HEK293 (cell line): ENCODE measurements around the gene GEMIN7.

Experiments
- CTCF ChIA-PET: fragments of 350-600 bp; formaldehyde crosslinking; extraction: SDS; loops from one replicate; lab custom pipeline; 2021; ENCODE audit warnings: antibody characterized with exemption; lab: Yijun Ruan, JAX
- POLR2A ChIA-PET: fragments of 300-600 bp; formaldehyde crosslinking; extraction: SDS; loops from one replicate; lab custom pipeline; 2020; ENCODE audit warnings: antibody characterized with exemption, inconsistent platforms; lab: Yijun Ruan, JAX
- H3K27ac ChIP-seq: fragments of 200-500 bp; sonication (Bioruptor generic); 2 replicates; pipeline ENCODE4 v1.5.1; 2014; ENCODE audit warnings: low read depth, low read length, control low read depth, inconsistent platforms; ENCODE audit errors: extremely low read depth
- H3K36me3 ChIP-seq, 2 experiments: fragments of 200-500 bp in 1 of 2; sonication (Bioruptor generic) in 1 of 2; 1 replicate in 1 of 2; 2 replicates in 1 of 2; pipeline ENCODE4 v1.5.1; 2014 to 2017; ENCODE audit warnings: inconsistent platforms in 2 of 2, low read length in 2 of 2; ENCODE audit not compliant: control insufficient read depth in 2 of 2, insufficient read depth in 1 of 2
- H3K4me1 ChIP-seq: fragments of 200-500 bp; sonication (Bioruptor generic); 2 replicates; pipeline ENCODE4 v1.5.1; 2014; ENCODE audit warnings: mild to moderate bottlenecking, low read length, inconsistent platforms; ENCODE audit not compliant: control insufficient read depth, insufficient read depth
- H3K4me3 ChIP-seq: 2 replicates; pipeline ENCODE4 v1.5.1; 2011; ENCODE audit warnings: low read depth, mild to moderate bottlenecking, control low read depth, low read length, moderate library complexity
- H3K9me3 ChIP-seq: fragments of 200-500 bp; sonication (Bioruptor generic); 2 replicates; pipeline ENCODE4 v1.5.1; 2014; ENCODE audit warnings: low read depth, low read length, inconsistent platforms; ENCODE audit not compliant: control insufficient read depth, insufficient read depth
- GLI4 ChIP-seq: fragments of 450-650 bp; formaldehyde crosslinking; IDR thresholded peaks from 2 replicates; pipeline ENCODE4 v1.5.1; 2016; ENCODE audit warnings: missing biosample characterization, missing genetic modification characterization
- GLIS1 ChIP-seq: fragments of 450-650 bp; formaldehyde crosslinking; IDR thresholded peaks from 2 replicates; pipeline ENCODE4 v1.5.1; 2016; ENCODE audit warnings: missing biosample characterization, missing genetic modification characterization
- SP3 ChIP-seq: fragments of 450-650 bp; formaldehyde crosslinking; IDR thresholded peaks from 2 replicates; pipeline ENCODE4 v1.5.1; 2016; ENCODE audit warnings: missing biosample characterization, missing genetic modification characterization
- TRIM28 ChIP-seq: IDR thresholded peaks from 2 replicates; pipeline ENCODE4 v1.6.1; 2011; ENCODE audit warnings: low read length, control low read depth, borderline replicate concordance
- YY2 ChIP-seq: fragments of 450-650 bp; formaldehyde crosslinking; IDR thresholded peaks from 2 replicates; pipeline ENCODE4 v1.5.1; 2016; ENCODE audit warnings: missing biosample characterization, missing genetic modification characterization
- ZIC2 ChIP-seq: fragments of 450-650 bp; formaldehyde crosslinking; IDR thresholded peaks from 2 replicates; pipeline ENCODE4 v1.5.1; 2016; ENCODE audit warnings: missing biosample characterization, missing genetic modification characterization
- ZNF10 ChIP-seq: fragments of 450-650 bp; formaldehyde crosslinking; IDR thresholded peaks from 2 replicates; pipeline ENCODE4 v1.5.1; 2017; ENCODE audit warnings: missing biosample characterization, missing genetic modification characterization
- ZNF146 ChIP-seq: fragments of 450-650 bp; formaldehyde crosslinking; IDR thresholded peaks from 2 replicates; pipeline ENCODE4 v1.5.1; 2016; ENCODE audit warnings: missing biosample characterization, missing genetic modification characterization
- ZNF658 ChIP-seq: fragments of 450-650 bp; formaldehyde crosslinking; IDR thresholded peaks from 2 replicates; pipeline ENCODE4; 2016; ENCODE audit warnings: missing biosample characterization, missing genetic modification characterization
- ZNF785 ChIP-seq: fragments of 450-650 bp; formaldehyde crosslinking; IDR thresholded peaks from 2 replicates; pipeline ENCODE4 v1.5.1; 2016; ENCODE audit warnings: missing biosample characterization, missing genetic modification characterization
- ZNF830 ChIP-seq: fragments of 450-650 bp; IDR thresholded peaks from 2 replicates; pipeline ENCODE4 v1.5.0; 2018; ENCODE audit warnings: missing biosample characterization, missing genetic modification characterization, low read depth, mild to moderate bottlenecking, moderate library complexity
- ZSCAN16 ChIP-seq: fragments of 450-650 bp; formaldehyde crosslinking; IDR thresholded peaks from 2 replicates; pipeline ENCODE4 v1.5.1; 2016; ENCODE audit warnings: missing biosample characterization, missing genetic modification characterization
- TF ChIP-seq, protein P1 (sequence below): fragments of 450-650 bp; formaldehyde crosslinking; IDR thresholded peaks from 2 replicates; pipeline ENCODE4 v1.5.1; 2016; ENCODE audit warnings: missing biosample characterization, missing genetic modification characterization
- TF ChIP-seq, protein P2 (sequence below): fragments of 450-650 bp; formaldehyde crosslinking; conservative IDR thresholded peaks from 2 replicates; pipeline ENCODE4 v1.5.1; 2016; ENCODE audit warnings: low read depth, missing biosample characterization, missing genetic modification characterization
- TF ChIP-seq, protein P3 (sequence below): fragments of 450-650 bp; formaldehyde crosslinking; IDR thresholded peaks from 2 replicates; pipeline ENCODE4 v1.5.1; 2016; ENCODE audit warnings: missing biosample characterization, missing genetic modification characterization
- TF ChIP-seq, protein P4 (sequence below): fragments of 450-650 bp; IDR thresholded peaks from 2 replicates; pipeline ENCODE4 v1.5.1; 2018; ENCODE audit warnings: missing biosample characterization, missing genetic modification characterization
- TF ChIP-seq, protein P5 (sequence below): fragments of 450-650 bp; formaldehyde crosslinking; IDR thresholded peaks from 2 replicates; pipeline ENCODE4 v1.5.0; 2017; ENCODE audit warnings: missing biosample characterization, missing genetic modification characterization, borderline replicate concordance

Gene GEMIN7

DNA sequence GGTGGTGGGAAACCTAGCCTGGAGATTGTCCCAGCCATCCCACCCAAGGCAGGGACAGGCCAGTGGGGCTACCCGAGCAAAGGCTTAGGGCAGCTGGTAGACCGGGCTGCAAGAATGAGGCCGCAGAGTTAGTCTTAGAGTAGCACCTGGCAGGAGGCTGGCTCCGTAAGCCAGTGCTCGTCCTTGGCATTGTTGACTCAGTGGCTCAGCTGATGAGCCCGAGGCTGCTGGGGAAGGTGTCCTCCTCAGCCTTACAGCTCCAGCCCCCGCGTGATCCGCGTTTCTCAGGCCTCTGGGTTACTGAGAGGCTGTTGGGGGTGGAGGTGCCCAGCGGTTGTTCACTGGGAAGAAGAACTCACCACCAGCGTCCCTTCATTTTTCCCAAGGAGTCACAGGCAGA is 38.6 kb downstream of the GEMIN7 start:
- Histone ChIP-seq H3K4me3 (no peak overlapping the region), H3K27ac (0 out of 2 replicates have a peak overlapping the region, but pooled peaks have one; percentile 31), H3K4me1 (peaks cover 26% of the 10 kb centered on the region), H3K9me3 (no peaks in the 10 kb centered on the region), H3K36me3 (no peaks in the 10 kb centered on the region; a peak in 1 of 3 replicates)
- CTCF ChIA-PET = interaction anchor here (0.7 to 1.3 kb wide), 3 partner anchors 9 to 26 kb away, joined by 3 to 5 read pairs (median 3); no protein-coding TSS in a partner anchor
- POLR2A ChIA-PET = interaction anchor here (0.8 to 1.3 kb wide), 2 partner anchors 14 to 26 kb away, joined by 3 to 7 read pairs; no protein-coding TSS in a partner anchor
- TF ChIP-seq ZSCAN16 (tag by site-specific recombination) = no peak
- TF ChIP-seq GLI4 (tag by site-specific recombination) = no peak
- TF ChIP-seq YY2 (tag by site-specific recombination) = no peak
- TF ChIP-seq, protein P1, sequence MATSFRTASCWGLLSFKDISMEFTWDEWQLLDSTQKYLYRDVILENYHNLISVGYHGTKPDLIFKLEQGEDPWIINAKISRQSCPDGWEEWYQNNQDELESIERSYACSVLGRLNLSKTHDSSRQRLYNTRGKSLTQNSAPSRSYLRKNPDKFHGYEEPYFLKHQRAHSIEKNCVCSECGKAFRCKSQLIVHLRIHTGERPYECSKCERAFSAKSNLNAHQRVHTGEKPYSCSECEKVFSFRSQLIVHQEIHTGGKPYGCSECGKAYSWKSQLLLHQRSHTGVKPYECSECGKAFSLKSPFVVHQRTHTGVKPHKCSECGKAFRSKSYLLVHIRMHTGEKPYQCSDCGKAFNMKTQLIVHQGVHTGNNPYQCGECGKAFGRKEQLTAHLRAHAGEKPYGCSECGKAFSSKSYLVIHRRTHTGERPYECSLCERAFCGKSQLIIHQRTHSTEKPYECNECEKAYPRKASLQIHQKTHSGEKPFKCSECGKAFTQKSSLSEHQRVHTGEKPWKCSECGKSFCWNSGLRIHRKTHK (tag by site-specific recombination) = no peak
- TF ChIP-seq ZNF146 (tag by site-specific recombination) = no peak
- TF ChIP-seq, protein P2, sequence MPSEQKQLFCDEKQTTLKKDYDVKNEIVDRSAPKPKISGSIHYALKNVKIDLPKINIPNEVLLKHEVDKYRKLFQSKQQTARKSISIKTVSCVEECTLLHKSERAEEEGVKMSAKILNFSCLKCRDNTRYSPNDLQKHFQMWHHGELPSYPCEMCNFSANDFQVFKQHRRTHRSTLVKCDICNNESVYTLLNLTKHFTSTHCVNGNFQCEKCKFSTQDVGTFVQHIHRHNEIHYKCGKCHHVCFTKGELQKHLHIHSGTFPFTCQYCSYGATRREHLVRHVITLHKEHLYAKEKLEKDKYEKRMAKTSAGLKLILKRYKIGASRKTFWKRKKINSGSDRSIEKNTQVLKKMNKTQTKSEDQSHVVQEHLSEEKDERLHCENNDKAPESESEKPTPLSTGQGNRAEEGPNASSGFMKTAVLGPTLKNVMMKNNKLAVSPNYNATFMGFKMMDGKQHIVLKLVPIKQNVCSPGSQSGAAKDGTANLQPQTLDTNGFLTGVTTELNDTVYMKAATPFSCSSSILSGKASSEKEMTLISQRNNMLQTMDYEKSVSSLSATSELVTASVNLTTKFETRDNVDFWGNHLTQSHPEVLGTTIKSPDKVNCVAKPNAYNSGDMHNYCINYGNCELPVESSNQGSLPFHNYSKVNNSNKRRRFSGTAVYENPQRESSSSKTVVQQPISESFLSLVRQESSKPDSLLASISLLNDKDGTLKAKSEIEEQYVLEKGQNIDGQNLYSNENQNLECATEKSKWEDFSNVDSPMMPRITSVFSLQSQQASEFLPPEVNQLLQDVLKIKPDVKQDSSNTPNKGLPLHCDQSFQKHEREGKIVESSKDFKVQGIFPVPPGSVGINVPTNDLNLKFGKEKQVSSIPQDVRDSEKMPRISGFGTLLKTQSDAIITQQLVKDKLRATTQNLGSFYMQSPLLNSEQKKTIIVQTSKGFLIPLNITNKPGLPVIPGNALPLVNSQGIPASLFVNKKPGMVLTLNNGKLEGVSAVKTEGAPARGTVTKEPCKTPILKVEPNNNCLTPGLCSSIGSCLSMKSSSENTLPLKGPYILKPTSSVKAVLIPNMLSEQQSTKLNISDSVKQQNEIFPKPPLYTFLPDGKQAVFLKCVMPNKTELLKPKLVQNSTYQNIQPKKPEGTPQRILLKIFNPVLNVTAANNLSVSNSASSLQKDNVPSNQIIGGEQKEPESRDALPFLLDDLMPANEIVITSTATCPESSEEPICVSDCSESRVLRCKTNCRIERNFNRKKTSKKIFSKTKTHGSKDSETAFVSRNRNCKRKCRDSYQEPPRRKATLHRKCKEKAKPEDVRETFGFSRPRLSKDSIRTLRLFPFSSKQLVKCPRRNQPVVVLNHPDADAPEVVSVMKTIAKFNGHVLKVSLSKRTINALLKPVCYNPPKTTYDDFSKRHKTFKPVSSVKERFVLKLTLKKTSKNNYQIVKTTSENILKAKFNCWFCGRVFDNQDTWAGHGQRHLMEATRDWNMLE (tag by site-specific recombination) = no peak
- TF ChIP-seq ZNF10 = no peak
- TF ChIP-seq SP3 (tag by site-specific recombination) = no peak
- TF ChIP-seq, protein P3, sequence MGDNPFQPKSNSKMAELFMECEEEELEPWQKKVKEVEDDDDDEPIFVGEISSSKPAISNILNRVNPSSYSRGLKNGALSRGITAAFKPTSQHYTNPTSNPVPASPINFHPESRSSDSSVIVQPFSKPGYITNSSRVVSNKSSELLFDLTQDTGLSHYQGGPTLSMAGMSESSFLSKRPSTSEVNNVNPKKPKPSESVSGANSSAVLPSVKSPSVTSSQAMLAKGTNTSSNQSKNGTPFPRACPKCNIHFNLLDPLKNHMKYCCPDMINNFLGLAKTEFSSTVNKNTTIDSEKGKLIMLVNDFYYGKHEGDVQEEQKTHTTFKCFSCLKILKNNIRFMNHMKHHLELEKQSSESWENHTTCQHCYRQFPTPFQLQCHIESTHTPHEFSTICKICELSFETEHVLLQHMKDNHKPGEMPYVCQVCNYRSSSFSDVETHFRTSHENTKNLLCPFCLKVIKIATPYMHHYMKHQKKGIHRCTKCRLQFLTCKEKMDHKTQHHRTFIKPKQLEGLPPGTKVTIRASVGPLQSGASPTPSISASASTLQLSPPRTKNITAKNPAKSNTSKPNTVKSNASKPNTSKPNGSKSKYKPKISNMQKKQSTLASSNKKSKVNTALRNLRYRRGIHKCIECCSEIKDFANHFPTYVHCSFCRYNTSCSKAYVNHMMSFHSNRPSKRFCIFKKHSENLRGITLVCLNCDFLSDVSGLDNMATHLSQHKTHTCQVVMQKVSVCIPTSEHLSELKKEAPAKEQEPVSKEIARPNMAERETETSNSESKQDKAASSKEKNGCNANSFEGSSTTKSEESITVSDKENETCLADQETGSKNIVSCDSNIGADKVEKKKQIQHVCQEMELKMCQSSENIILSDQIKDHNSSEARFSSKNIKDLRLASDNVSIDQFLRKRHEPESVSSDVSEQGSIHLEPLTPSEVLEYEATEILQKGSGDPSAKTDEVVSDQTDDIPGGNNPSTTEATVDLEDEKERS (tag by site-specific recombination) = no peak
- TF ChIP-seq GLIS1 (tag by site-specific recombination) = no peak

DNA sequence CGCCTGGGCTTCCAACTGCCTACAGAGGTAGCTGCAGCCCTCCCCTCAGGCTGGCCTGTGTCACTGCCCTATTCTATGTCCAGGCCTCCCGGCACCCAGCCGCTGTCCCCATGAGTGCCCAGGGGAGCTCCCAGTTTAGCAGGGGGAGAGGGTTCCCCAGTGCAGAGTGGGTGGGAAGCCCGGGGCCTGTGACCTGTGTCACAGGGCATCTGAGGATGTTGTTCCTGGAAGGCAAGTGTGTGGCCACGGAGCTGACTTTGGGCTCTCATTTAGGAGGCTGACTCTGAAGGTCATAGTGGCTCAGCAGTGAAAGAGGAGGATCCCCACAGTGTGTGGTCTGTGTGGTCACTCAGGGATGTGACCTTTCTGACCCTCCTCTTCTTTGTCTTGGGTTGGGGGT is 39.0 kb downstream of the GEMIN7 start:
- POLR2A ChIA-PET = interaction anchor here (0.8 to 1.3 kb wide), 2 partner anchors 15 to 26 kb away, joined by 3 to 7 read pairs; no protein-coding TSS in a partner anchor
- H3K9me3 ChIP-seq = no peaks in the 10 kb centered on the region
- no peaks in the 10 kb centered on the region; a peak in 1 of 3 replicates for H3K36me3 ChIP-seq
- H3K27ac ChIP-seq = no peak overlapping the region
- CTCF ChIA-PET = interaction anchor here (0.6 to 1.3 kb wide), 5 partner anchors 8 to 27 kb away, joined by 3 to 5 read pairs (median 4); no protein-coding TSS in a partner anchor
- no peak overlapping the region for H3K4me3 ChIP-seq
- H3K4me1 ChIP-seq = peaks cover 23% of the 10 kb centered on the region
- TF ChIP-seq, protein P3 (tag by site-specific recombination) = no peak
- TF ChIP-seq, protein P4, sequence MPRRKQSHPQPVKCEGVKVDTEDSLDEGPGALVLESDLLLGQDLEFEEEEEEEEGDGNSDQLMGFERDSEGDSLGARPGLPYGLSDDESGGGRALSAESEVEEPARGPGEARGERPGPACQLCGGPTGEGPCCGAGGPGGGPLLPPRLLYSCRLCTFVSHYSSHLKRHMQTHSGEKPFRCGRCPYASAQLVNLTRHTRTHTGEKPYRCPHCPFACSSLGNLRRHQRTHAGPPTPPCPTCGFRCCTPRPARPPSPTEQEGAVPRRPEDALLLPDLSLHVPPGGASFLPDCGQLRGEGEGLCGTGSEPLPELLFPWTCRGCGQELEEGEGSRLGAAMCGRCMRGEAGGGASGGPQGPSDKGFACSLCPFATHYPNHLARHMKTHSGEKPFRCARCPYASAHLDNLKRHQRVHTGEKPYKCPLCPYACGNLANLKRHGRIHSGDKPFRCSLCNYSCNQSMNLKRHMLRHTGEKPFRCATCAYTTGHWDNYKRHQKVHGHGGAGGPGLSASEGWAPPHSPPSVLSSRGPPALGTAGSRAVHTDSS (tag by site-specific recombination) = no peak
- no peak for TF ChIP-seq ZNF830 (tag by site-specific recombination)
- TF ChIP-seq, protein P5, sequence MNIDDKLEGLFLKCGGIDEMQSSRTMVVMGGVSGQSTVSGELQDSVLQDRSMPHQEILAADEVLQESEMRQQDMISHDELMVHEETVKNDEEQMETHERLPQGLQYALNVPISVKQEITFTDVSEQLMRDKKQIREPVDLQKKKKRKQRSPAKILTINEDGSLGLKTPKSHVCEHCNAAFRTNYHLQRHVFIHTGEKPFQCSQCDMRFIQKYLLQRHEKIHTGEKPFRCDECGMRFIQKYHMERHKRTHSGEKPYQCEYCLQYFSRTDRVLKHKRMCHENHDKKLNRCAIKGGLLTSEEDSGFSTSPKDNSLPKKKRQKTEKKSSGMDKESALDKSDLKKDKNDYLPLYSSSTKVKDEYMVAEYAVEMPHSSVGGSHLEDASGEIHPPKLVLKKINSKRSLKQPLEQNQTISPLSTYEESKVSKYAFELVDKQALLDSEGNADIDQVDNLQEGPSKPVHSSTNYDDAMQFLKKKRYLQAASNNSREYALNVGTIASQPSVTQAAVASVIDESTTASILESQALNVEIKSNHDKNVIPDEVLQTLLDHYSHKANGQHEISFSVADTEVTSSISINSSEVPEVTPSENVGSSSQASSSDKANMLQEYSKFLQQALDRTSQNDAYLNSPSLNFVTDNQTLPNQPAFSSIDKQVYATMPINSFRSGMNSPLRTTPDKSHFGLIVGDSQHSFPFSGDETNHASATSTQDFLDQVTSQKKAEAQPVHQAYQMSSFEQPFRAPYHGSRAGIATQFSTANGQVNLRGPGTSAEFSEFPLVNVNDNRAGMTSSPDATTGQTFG (tag by site-specific recombination) = no peak
- TF ChIP-seq ZNF658 (tag by site-specific recombination) = no peak
- TF ChIP-seq TRIM28 = no peak
- no peak for TF ChIP-seq ZNF785 (tag by site-specific recombination)
- TF ChIP-seq ZIC2 (tag by site-specific recombination) = no peak
